Uterus (tissue), 4 donors: ENCODE data around the gene TMEM143. TPM values are rescaled to one million over a fixed set of nuclear protein-coding genes. Genes with fewer than 3 reads are reported as not detected.

ENCODE experiments used
- DNase-seq, 2 donors: peaks; one replicate each; pipeline ENCODE4 v3.0.0-alpha.2; 2019 to 2020
- H3K27ac ChIP-seq, 2 donors: fragments of 200-600 bp; sonication (generic); 1 replicate in 1 of 2; 2 replicates in 1 of 2; pipeline ENCODE4 v1.5.1; 2016 to 2018
- H3K27me3 ChIP-seq, 2 donors: fragments of 200-600 bp; sonication (generic); one replicate each; pipeline ENCODE4 v1.5.1; 2018 to 2019; ENCODE audit warnings: control low read depth in 1 of 2
- H3K36me3 ChIP-seq, 2 donors: fragments of 200-600 bp; sonication (generic); one replicate each; pipeline ENCODE4 v1.5.1; 2019; ENCODE audit warnings: control low read depth in 1 of 2
- H3K4me1 ChIP-seq, 2 donors: fragments of 200-600 bp; sonication (generic); one replicate each; pipeline ENCODE4 v1.5.1; 2018 to 2019; ENCODE audit warnings: control low read depth in 1 of 2
- H3K4me3 ChIP-seq, 2 donors: fragments of 200-600 bp; sonication (generic); 1 replicate in 1 of 2; 2 replicates in 1 of 2; pipeline ENCODE4 v1.5.1; 2018 to 2019; ENCODE audit warnings: mild to moderate bottlenecking in 1 of 2
- H3K9me3 ChIP-seq, 2 donors: fragments of 200-600 bp; sonication (generic); one replicate each; pipeline ENCODE4 v1.5.1; 2019; ENCODE audit warnings: control low read depth in 1 of 2
- POLR2A ChIP-seq, 2 donors: fragments of 450-650 bp; IDR thresholded peaks; one replicate each; pipeline ENCODE4 v1.6.1; 2016; ENCODE audit warnings: antibody characterized with exemption in 2 of 2, mild to moderate bottlenecking in 1 of 2, moderate library complexity in 1 of 2
- intact Hi-C: fragments of 100-400 bp; cut with DNase I; formaldehyde crosslinking; loops from one replicate; pipeline ENCODE4 v1.15.1; 2023; ENCODE audit warnings: low total_unique reads
- total RNA-seq, 4 donors: library from RNA; depleted of rRNA in 3 of 4; stranded (reverse); fragments of >200 nt in 3 of 4; gene quantifications; one replicate each; pipeline versions ENCODE4 v1.1.0 to v1.2.4, GENCODE V29; 2014 to 2023
- TF ChIP-seq, protein P1 (sequence below), 4 experiments: fragments of 200-600 bp in 2 of 4; fragments of 450-650 bp in 2 of 4; sonication (generic) in 2 of 4; IDR thresholded peaks; one replicate each; pipeline ENCODE4 v1.5.1; 2016 to 2019; ENCODE audit warnings: antibody characterized with exemption in 4 of 4, mild to moderate bottlenecking in 2 of 4, moderate library complexity in 1 of 4
- donor health status: DM: yes; HTN: yes; CAD: no.

TMEM143 gene
- total RNA-seq, result 1 to 10 TPM in 3 of 4 donors, under 1 TPM in 1; 0.88 to 6.7 (median 5.8) TPM

DNA sequence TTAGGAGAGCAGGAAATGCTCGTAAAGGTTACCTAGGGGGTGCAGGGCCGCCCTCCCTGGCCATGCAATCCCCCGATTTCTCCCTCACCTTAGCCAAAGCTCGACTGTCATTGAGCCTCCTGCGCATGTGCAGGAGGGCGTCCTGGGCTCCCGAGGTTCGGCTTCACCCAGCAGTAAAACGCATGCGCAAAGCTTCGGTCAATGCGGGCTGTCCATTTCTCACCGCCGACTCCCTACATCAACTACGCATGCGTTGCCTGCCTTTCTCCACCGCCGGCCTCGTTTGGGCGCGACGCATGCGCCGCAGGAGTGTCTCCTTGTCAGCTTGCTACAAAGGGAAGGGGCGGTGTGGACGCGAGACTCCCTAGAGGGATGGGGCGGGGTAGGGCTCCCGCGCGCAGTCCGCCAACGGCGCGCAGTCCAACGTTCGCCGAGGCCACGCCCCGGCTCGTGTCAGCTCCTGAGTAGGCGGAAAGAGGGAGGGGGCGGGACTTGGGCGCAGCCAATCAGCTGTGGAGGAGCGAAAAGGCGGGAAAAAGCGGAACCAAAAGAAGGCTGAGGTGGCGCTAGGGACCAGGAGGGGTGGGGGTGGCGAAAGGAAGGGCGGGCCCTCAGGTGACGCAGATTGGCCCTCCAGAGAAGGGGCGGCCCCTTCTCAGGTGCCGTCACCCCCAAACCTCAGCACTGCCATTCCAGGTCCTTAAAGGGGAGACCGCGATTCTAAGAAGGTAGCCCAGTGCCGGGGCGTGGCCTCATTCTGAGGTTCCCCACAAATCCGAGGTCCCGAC is at the start of gene TMEM143, which contains the start of gene SYNGR4:
Gene TMEM143, minus strand, starts transcription at position 131 of the 788 bp plus-strand sequence. Its CDS starts 20 bp downstream, at position 111.
Gene SYNGR4, plus strand, starts transcription at position 558 of the 788 bp plus-strand sequence. CDS start 1,476 bp downstream, outside the sequence.
- Histone ChIP-seq H3K36me3 (no peaks in the 10 kb centered on the region), H3K27me3 (no peaks in the 10 kb centered on the region), H3K4me3 (peak within 1 kb of the TSS; percentile 45 to 76), H3K4me1 (peaks cover 0 to 5% of the 10 kb centered on the region in 2 donors), H3K27ac (peak within 1 kb of the TSS; percentile 95 to 97), H3K9me3 (no peaks in the 10 kb centered on the region)
- intact Hi-C loops, result no loop called here
- TF ChIP-seq, protein P1, sequence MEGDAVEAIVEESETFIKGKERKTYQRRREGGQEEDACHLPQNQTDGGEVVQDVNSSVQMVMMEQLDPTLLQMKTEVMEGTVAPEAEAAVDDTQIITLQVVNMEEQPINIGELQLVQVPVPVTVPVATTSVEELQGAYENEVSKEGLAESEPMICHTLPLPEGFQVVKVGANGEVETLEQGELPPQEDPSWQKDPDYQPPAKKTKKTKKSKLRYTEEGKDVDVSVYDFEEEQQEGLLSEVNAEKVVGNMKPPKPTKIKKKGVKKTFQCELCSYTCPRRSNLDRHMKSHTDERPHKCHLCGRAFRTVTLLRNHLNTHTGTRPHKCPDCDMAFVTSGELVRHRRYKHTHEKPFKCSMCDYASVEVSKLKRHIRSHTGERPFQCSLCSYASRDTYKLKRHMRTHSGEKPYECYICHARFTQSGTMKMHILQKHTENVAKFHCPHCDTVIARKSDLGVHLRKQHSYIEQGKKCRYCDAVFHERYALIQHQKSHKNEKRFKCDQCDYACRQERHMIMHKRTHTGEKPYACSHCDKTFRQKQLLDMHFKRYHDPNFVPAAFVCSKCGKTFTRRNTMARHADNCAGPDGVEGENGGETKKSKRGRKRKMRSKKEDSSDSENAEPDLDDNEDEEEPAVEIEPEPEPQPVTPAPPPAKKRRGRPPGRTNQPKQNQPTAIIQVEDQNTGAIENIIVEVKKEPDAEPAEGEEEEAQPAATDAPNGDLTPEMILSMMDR (IDR thresholded peaks at IDR 0.05), result peak in 1 of 4 experiments; percentile 36
- peak; percentile 59 to 65 for TF ChIP-seq POLR2A (IDR thresholded peaks at IDR 0.05)
- DNase-seq, result peak; percentile 98 to 99

DNA sequence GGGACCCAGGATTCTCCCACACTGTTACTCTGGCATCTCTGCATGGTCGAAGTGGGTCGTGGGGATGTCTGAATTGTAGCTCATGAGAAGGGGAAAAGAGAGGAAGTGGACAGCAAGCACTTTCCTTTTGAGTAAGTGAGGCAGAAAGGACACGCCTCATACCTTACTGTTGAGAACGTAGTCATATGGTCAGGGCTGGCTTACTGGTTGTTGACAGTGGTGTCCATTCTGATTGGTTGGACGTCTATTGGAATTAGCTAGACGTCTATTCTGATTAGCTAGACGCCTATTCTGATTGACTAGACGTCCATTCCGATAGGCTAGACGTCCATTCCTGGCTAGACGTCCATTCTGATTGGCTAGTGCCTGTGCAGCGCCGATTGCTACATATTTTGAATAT is 42.1 kb upstream of the TMEM143 start:
- no peak overlapping the region for H3K27ac ChIP-seq
- no peaks in the 10 kb centered on the region for H3K9me3 ChIP-seq
- no peak overlapping the region for H3K4me3 ChIP-seq
- H3K27me3 ChIP-seq, result no peaks in the 10 kb centered on the region
- intact Hi-C loops, result no loop called here
- H3K4me1 ChIP-seq, result no peaks in the 10 kb centered on the region
- H3K36me3 ChIP-seq, result no peaks in the 10 kb centered on the region
- no peak for DNase-seq
- TF ChIP-seq POLR2A (IDR thresholded peaks at IDR 0.05), result no peak
- TF ChIP-seq, protein P1 (IDR thresholded peaks at IDR 0.05), result no peak

DNA sequence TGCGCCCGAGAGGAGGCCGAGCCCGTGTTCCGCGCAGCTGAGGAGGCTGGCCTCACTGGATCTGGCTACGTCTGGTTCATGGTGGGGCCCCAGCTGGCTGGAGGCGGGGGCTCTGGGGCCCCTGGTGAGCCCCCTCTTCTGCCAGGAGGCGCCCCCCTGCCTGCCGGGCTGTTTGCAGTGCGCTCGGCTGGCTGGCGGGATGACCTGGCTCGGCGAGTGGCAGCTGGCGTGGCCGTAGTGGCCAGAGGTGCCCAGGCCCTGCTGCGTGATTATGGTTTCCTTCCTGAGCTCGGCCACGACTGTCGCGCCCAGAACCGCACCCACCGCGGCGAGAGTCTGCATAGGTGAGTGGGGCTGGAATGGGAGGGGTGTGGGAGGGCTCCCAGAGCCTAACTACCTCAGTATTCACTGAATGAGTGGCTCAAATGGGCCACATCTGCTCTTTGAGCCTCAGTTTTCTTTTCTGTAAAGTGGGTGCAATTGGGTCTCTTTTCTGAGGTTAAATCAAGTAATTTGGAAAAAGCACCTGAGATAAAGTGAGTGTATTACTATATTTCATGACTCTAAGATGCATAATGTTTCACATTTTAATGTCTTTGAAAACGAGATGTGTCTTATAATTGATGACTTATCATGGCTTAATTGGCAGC is 41.4 kb upstream of the TMEM143 start:
- no peaks in the 10 kb centered on the region for H3K36me3 ChIP-seq
- H3K9me3 ChIP-seq, result no peaks in the 10 kb centered on the region
- intact Hi-C loops, result no loop called here
- H3K4me3 ChIP-seq, result no peak overlapping the region
- H3K27ac ChIP-seq, result no peak overlapping the region
- H3K4me1 ChIP-seq, result no peaks in the 10 kb centered on the region
- no peak for TF ChIP-seq POLR2A (IDR thresholded peaks at IDR 0.05)
- TF ChIP-seq, protein P1 (IDR thresholded peaks at IDR 0.05), result no peak
- H3K27me3 ChIP-seq, result no peaks in the 10 kb centered on the region
- no peak for DNase-seq

DNA sequence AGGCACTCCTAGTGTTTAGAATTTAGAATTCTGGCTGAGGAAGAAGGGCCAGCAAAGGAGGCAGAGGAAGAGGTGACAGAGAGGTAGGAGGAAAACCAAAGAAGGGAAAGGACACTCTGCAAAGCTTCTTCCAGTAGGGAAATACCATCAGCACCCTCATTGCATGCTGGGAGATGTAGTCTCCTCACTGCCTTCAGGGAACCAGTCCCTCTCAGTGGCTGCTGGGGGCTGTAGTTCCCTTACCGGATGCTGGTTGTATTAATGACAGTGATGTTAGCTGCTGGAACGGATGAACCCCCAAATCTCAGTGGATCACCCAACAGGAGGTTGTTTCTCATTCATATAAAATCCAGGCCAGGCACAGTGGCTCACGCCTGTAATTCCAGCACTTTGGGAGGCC is 39.9 kb upstream of the TMEM143 start:
- TF ChIP-seq POLR2A (IDR thresholded peaks at IDR 0.05), result no peak
- TF ChIP-seq, protein P1 (IDR thresholded peaks at IDR 0.05), result no peak
- no peaks in the 10 kb centered on the region for H3K27me3 ChIP-seq
- no peak overlapping the region for H3K4me3 ChIP-seq
- DNase-seq, result no peak
- H3K27ac ChIP-seq, result no peak overlapping the region
- H3K4me1 ChIP-seq, result no peaks in the 10 kb centered on the region
- H3K9me3 ChIP-seq, result no peaks in the 10 kb centered on the region
- intact Hi-C loops, result no loop called here
- no peaks in the 10 kb centered on the region for H3K36me3 ChIP-seq

DNA sequence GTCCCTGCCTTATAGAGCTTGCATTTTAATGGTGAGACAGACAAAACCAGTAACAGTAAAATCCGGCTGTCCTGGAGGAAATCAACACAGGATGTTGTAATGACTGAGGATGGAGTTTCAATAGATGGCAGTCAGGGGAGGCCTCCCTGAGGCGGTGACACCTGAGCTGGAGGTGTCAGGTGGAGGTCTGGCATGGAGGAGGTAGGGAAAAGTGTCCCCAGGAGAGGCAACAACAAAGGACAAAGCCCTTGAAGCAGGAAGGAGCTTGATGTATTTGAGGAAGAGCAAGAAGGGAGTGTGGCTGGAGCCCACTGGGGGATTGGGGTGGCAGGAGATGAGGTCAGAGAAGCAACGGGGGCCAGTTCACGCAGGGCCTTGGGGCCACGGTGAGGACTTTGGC is 37.5 kb upstream of the TMEM143 start:
- no peaks in the 10 kb centered on the region for H3K36me3 ChIP-seq
- intact Hi-C loops, result no loop called here

More for the DNA sequence above, 37.5 kb upstream of the TMEM143 start:
- H3K27me3 ChIP-seq, result peaks cover 12 to 15% of the 10 kb centered on the region in 2 donors
- no peaks in the 10 kb centered on the region for H3K9me3 ChIP-seq
- no peak for DNase-seq
- H3K4me3 ChIP-seq, result no peak overlapping the region
- H3K27ac ChIP-seq, result no peak overlapping the region
- H3K4me1 ChIP-seq, result no peaks in the 10 kb centered on the region
- TF ChIP-seq, protein P1 (IDR thresholded peaks at IDR 0.05), result no peak
- no peak for TF ChIP-seq POLR2A (IDR thresholded peaks at IDR 0.05)
